Measurements from ENCODE around the gene PSMB9.
A peak's percentile ranks its signal among the peaks of the same experiment; 100 is the strongest.

The PSMB9 gene

DNA sequence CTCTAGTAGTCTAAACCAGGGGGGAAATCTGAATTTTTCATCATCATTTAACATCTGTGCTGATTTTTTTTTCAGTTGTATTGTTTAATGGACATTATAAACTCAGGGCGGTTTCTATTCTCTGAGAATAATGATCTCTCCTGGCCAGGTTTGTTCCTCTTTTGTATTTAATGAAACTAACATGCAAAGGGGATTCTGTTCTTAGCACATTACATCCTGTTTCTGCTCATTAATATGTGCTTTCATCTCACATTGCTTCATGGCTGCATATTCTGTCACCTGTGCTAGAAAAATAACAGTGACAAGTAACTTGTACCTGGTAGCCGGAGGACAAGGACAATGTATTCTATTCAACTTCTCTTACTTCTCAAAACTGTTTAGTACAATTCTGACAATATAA is 38.0 kb upstream of the PSMB9 start:
- intact Hi-C loops (cut with DNase I; ENCODE audit: low total_unique reads), result no loop called here
- Histone ChIP-seq H3K9me3 (no peaks in the 10 kb centered on the region), H3K4me1 (peaks cover 0 to 4% (median 0%) of the 10 kb centered on the region in 4 donors), H3K27ac (no peak overlapping the region), H3K4me3 (no peak overlapping the region), H3K36me3 (no peaks in the 10 kb centered on the region), H3K27me3 (peaks cover 0 to 2% of the 10 kb centered on the region in 2 donors)
- TF ChIP-seq, protein P1, sequence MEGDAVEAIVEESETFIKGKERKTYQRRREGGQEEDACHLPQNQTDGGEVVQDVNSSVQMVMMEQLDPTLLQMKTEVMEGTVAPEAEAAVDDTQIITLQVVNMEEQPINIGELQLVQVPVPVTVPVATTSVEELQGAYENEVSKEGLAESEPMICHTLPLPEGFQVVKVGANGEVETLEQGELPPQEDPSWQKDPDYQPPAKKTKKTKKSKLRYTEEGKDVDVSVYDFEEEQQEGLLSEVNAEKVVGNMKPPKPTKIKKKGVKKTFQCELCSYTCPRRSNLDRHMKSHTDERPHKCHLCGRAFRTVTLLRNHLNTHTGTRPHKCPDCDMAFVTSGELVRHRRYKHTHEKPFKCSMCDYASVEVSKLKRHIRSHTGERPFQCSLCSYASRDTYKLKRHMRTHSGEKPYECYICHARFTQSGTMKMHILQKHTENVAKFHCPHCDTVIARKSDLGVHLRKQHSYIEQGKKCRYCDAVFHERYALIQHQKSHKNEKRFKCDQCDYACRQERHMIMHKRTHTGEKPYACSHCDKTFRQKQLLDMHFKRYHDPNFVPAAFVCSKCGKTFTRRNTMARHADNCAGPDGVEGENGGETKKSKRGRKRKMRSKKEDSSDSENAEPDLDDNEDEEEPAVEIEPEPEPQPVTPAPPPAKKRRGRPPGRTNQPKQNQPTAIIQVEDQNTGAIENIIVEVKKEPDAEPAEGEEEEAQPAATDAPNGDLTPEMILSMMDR (IDR thresholded peaks at IDR 0.05), result no peak
- no peak for DNase-seq

DNA sequence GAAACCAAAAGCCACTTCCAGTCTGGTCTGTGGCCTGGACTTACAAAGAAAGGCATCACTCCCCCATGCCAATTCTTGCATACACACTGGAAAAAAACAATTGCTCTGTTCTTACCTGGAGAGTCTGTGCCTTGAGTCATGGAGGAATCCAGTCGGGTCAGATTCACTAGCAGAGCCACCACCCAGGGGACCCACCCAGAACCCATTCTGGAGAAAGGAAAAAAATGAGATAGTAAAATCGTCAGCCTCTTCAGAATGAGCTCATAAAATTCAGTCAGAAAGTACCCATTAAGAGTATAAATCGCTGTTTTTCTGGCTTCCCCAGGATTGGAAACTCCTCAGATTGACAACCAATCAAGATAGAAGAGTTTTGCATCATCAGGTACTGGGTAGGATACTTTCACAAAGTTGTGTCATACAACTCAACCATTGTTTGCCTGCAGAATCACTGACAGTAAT is 37.2 kb upstream of the PSMB9 start, which contains the start of gene HLA-DOB:
Gene HLA-DOB, minus strand, starts transcription at position 257 of the 459 bp plus-strand sequence. Its CDS starts 51 bp downstream, at position 206.
- peaks cover 0 to 4% (median 0%) of the 10 kb centered on the region in 4 donors for H3K4me1 ChIP-seq
- H3K9me3 ChIP-seq, result no peaks in the 10 kb centered on the region
- H3K4me3 ChIP-seq, result no peak within 1 kb of the TSS

DNA sequence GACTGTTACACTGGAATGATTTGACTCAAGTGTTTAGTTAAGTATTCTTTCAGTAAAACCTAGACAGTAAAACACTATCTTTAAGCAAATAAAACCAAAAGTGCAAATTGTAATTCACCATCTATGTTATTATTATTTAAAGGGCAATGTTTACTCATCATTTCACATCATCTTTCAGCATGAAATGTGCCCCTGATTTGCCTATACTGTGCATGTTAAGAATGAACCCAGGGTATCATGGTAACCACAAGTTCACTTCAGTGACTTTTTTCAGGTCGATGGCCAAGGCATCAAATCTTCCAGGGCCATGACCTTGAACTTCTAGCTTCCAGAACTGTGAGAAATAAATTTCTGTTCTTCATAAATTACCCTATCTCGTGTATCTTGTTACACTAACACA is 35.1 kb upstream of the PSMB9 start:
- H3K4me3 ChIP-seq, result no peak overlapping the region
- no peak overlapping the region for H3K27ac ChIP-seq
- TF ChIP-seq, protein P1 (IDR thresholded peaks at IDR 0.05), result no peak
- no peaks in the 10 kb centered on the region for H3K36me3 ChIP-seq
- intact Hi-C loops (cut with DNase I; ENCODE audit: low total_unique reads), result no loop called here
- no peak for DNase-seq
- peaks cover 0 to 2% of the 10 kb centered on the region in 2 donors for H3K27me3 ChIP-seq
- no peaks in the 10 kb centered on the region for H3K9me3 ChIP-seq
- peaks cover 0 to 4% (median 0%) of the 10 kb centered on the region in 4 donors for H3K4me1 ChIP-seq

More for the DNA sequence above, 37.2 kb upstream of the PSMB9 start, which contains the start of gene HLA-DOB:
- intact Hi-C loops (cut with DNase I; ENCODE audit: low total_unique reads), result no loop called here
- Histone ChIP-seq H3K36me3 (no peaks in the 10 kb centered on the region), H3K27ac (no peak within 1 kb of the TSS), H3K27me3 (peaks cover 0 to 2% of the 10 kb centered on the region in 2 donors)
- DNase-seq, result no peak
- TF ChIP-seq, protein P1 (IDR thresholded peaks at IDR 0.05), result no peak

DNA sequence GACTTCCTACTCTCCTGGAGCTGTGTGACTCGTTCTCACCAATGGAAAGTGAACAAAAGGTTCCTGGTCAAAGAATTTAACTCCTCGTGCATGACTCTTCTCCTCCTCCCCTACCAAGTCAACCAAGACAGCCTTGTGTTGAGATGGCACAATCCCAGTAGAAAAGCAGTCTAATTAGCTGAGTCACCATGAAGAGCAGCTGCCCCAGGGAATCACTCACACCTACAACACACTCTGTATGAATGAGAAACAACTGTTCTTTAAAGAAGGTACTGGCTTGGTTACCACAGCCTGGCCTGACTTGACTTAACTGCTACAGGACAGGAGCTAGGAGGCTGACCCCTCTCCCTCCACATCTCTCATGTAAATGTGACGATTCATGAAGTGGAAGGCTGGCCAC is 34.3 kb upstream of the PSMB9 start:
- TF ChIP-seq, protein P1 (IDR thresholded peaks at IDR 0.05), result no peak
- Histone ChIP-seq H3K36me3 (no peaks in the 10 kb centered on the region), H3K27me3 (no peaks in the 10 kb centered on the region), H3K27ac (no peak overlapping the region), H3K4me3 (no peak overlapping the region), H3K4me1 (peaks cover 0 to 4% (median 0%) of the 10 kb centered on the region in 4 donors), H3K9me3 (no peaks in the 10 kb centered on the region)
- intact Hi-C loops (cut with DNase I; ENCODE audit: low total_unique reads), result no loop called here
- DNase-seq, result no peak

DNA sequence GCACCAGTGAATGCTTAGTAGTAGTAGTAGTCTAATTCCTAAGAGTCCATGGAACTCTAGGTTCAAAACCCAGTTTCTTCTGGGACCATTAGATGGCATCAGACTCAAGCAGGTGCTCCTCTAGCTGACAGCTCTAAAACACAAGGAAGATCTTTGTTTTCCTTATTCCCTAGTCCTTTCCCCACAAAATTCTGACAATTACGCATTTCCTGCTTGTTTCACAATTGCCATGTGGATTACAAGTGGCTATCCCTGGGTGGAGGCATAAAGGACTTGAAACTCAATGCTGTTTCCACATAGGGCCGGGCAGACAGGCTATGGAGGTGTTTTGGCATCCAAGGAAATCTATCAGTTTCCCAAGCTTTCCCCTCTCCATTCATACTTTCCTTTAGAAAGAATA is 28.0 kb upstream of the PSMB9 start:
- peaks cover 8 to 36% (median 28%) of the 10 kb centered on the region in 3 donors for H3K36me3 ChIP-seq
- no peaks in the 10 kb centered on the region for H3K4me1 ChIP-seq
- H3K4me3 ChIP-seq, result no peak overlapping the region
- TF ChIP-seq, protein P1 (IDR thresholded peaks at IDR 0.05), result peak; percentile 35 to 43
- intact Hi-C loops (cut with DNase I; ENCODE audit: low total_unique reads), result loop anchor here (5.0 kb wide), 1 partner anchor 41 kb away; no protein-coding TSS in a partner anchor
- no peaks in the 10 kb centered on the region for H3K27me3 ChIP-seq
- DNase-seq, result no peak
- H3K9me3 ChIP-seq, result no peaks in the 10 kb centered on the region
- H3K27ac ChIP-seq, result no peak overlapping the region
